Trophoblast cell (in vitro differentiated cells and primary cell): ENCODE measurements around the gene BAK1.

Experiments
- DNase-seq, 2 donors: peaks; one replicate each; pipeline ENCODE4 v3.0.0-alpha.2; 2016
- H2AFZ ChIP-seq: 2 replicates; pipeline ENCODE4 v1.6.1; 2013; ENCODE audit warnings: low read length, moderate library complexity, mild to moderate bottlenecking; ENCODE audit not compliant: insufficient read depth, poor library complexity
- H2AK5ac ChIP-seq: 2 replicates; pipeline ENCODE4 v1.6.1; 2013; ENCODE audit warnings: mild to moderate bottlenecking, low read length
- H2BK120ac ChIP-seq: 2 replicates; pipeline ENCODE4 v1.6.1; 2013; ENCODE audit warnings: low read length, mild to moderate bottlenecking, moderate library complexity; ENCODE audit not compliant: insufficient read depth, poor library complexity
- H2BK12ac ChIP-seq: 2 replicates; pipeline ENCODE4 v1.6.1; 2013; ENCODE audit warnings: mild to moderate bottlenecking, low read length, moderate library complexity
- H2BK5ac ChIP-seq: 2 replicates; pipeline ENCODE4 v1.6.1; 2013; ENCODE audit warnings: low read length, low read depth, moderate library complexity, mild to moderate bottlenecking; ENCODE audit not compliant: poor library complexity
- H3K14ac ChIP-seq: 2 replicates; pipeline ENCODE4 v1.6.1; 2013; ENCODE audit warnings: mild to moderate bottlenecking, low read length
- H3K18ac ChIP-seq: 2 replicates; pipeline ENCODE4 v1.6.1; 2013; ENCODE audit warnings: mild to moderate bottlenecking, low read length
- H3K23ac ChIP-seq: 2 replicates; pipeline ENCODE4 v1.6.1; 2013; ENCODE audit warnings: low read length
- H3K27ac ChIP-seq: 2 replicates; pipeline ENCODE4 v1.5.1; 2013; ENCODE audit warnings: low read depth, mild to moderate bottlenecking, inconsistent platforms, low read length, moderate library complexity
- H3K27me3 ChIP-seq: 2 replicates; pipeline ENCODE4 v1.6.1; 2013; ENCODE audit warnings: inconsistent platforms, mild to moderate bottlenecking, low read length, moderate library complexity; ENCODE audit not compliant: insufficient read depth
- H3K36me3 ChIP-seq, 2 experiments: 1 replicate in 1 of 2; 2 replicates in 1 of 2; pipeline ENCODE4 v1.6.1; 2013; ENCODE audit warnings: low read length in 2 of 2, mild to moderate bottlenecking in 2 of 2, moderate library complexity in 1 of 2; ENCODE audit not compliant: insufficient read depth in 2 of 2, control insufficient read depth in 1 of 2
- H3K4ac ChIP-seq: 2 replicates; pipeline ENCODE4 v1.6.1; 2013; ENCODE audit warnings: low read depth, mild to moderate bottlenecking, low read length, moderate library complexity
- H3K4me1 ChIP-seq, 2 experiments: 1 replicate in 1 of 2; 2 replicates in 1 of 2; pipeline ENCODE4 v1.6.1; 2013; ENCODE audit warnings: low read length in 2 of 2, mild to moderate bottlenecking in 2 of 2, moderate library complexity in 1 of 2; ENCODE audit not compliant: insufficient read depth in 2 of 2, control insufficient read depth in 1 of 2
- H3K4me2 ChIP-seq: 2 replicates; pipeline ENCODE4 v1.6.1; 2013; ENCODE audit warnings: inconsistent platforms, mild to moderate bottlenecking, low read length, moderate library complexity
- H3K4me3 ChIP-seq: 2 replicates; pipeline ENCODE4 v1.5.1; 2013; ENCODE audit warnings: mild to moderate bottlenecking, low read depth, low read length, inconsistent platforms
- H3K79me1 ChIP-seq: one replicate; pipeline ENCODE4 v1.6.1; 2013; ENCODE audit warnings: low read length
- H3K79me2 ChIP-seq: 2 replicates; pipeline ENCODE4 v1.6.1; 2013; ENCODE audit warnings: low read length, mild to moderate bottlenecking; ENCODE audit not compliant: control insufficient read depth, insufficient read depth, poor library complexity
- H3K9ac ChIP-seq: 2 replicates; pipeline ENCODE4 v1.6.1; 2013; ENCODE audit warnings: mild to moderate bottlenecking, low read length
- H3K9me3 ChIP-seq: 2 replicates; pipeline ENCODE4 v1.6.1; 2013; ENCODE audit warnings: low read depth, mild to moderate bottlenecking, control low read depth, inconsistent platforms, low read length; ENCODE audit not compliant: insufficient read depth
- H4K12ac ChIP-seq: 2 replicates; pipeline ENCODE4 v1.6.1; 2013; ENCODE audit warnings: low read depth, mild to moderate bottlenecking, low read length, moderate library complexity
- H4K8ac ChIP-seq: 2 replicates; pipeline ENCODE4 v1.6.1; 2013; ENCODE audit warnings: low read depth, mild to moderate bottlenecking, low read length, moderate library complexity
- H4K91ac ChIP-seq: one replicate; pipeline ENCODE4 v1.6.1; 2013; ENCODE audit warnings: low read depth, mild to moderate bottlenecking, low read length, moderate library complexity
- whole genome bisulfite sequencing: extraction: QIAGEN DNeasy Blood & Tissue Kit; methylation state at CpG from one replicate; pipeline ENCODE4 v1.1.7; 2013; ENCODE audit warnings: missing lambda C conversion rate; ENCODE audit not compliant: insufficient read length, insufficient coverage; ENCODE audit errors: extremely low coverage; 5-methylcytosine and 5-hydroxymethylcytosine counted together

BAK1 gene

GRCh38 chr6:33623895-33624381 lies 43.9 kb upstream of the BAK1 start:
- H2BK5ac ChIP-seq, result no peak overlapping the region
- no peak overlapping the region for H3K4me2 ChIP-seq
- DNase-seq, result no peak
- H2AK5ac ChIP-seq, result no peak overlapping the region
- H4K91ac ChIP-seq, result no peak overlapping the region
- no peak overlapping the region for H3K14ac ChIP-seq
- no peak overlapping the region for H2BK120ac ChIP-seq
- no peak overlapping the region for H3K4me3 ChIP-seq
- H3K4ac ChIP-seq, result no peak overlapping the region
- no peak overlapping the region for H4K12ac ChIP-seq
- peaks cover 0 to 12% of the 10 kb centered on the region in 2 experiments for H3K4me1 ChIP-seq
- no peak overlapping the region for H2AFZ ChIP-seq
- no peak overlapping the region for H3K18ac ChIP-seq
- H3K27me3 ChIP-seq, result peaks cover 4% of the 10 kb centered on the region
- H2BK12ac ChIP-seq, result no peak overlapping the region
- H3K9me3 ChIP-seq, result no peaks in the 10 kb centered on the region
- peaks cover 8% of the 10 kb centered on the region for H3K79me1 ChIP-seq
- peaks cover 0 to 3% of the 10 kb centered on the region in 2 experiments for H3K36me3 ChIP-seq
- H3K27ac ChIP-seq, result no peak overlapping the region
- no peak overlapping the region for H3K9ac ChIP-seq
- no peak overlapping the region for H4K8ac ChIP-seq
- WGBS, result no CpG with 5 or more reads among the region's 6 CpGs
- peaks cover 3% of the 10 kb centered on the region for H3K79me2 ChIP-seq
- no peak overlapping the region for H3K23ac ChIP-seq

- no peak overlapping the region for H3K23ac ChIP-seq
- H3K36me3 ChIP-seq, result peaks cover 0 to 3% of the 10 kb centered on the region in 2 experiments
- peaks cover 4% of the 10 kb centered on the region for H3K27me3 ChIP-seq
- H3K14ac ChIP-seq, result no peak overlapping the region
- no peak overlapping the region for H2BK5ac ChIP-seq
- no peak overlapping the region for H2AK5ac ChIP-seq
- WGBS, result no CpG with 5 or more reads among the region's 12 CpGs
- H3K79me1 ChIP-seq, result peaks cover 8% of the 10 kb centered on the region
- no peak overlapping the region for H2BK120ac ChIP-seq
- H4K8ac ChIP-seq, result no peak overlapping the region
- no peak overlapping the region for H3K27ac ChIP-seq
- no peak overlapping the region for H4K91ac ChIP-seq
- no peak overlapping the region for H2AFZ ChIP-seq
- H3K4me1 ChIP-seq, result peaks cover 0 to 12% of the 10 kb centered on the region in 2 experiments
- no peak overlapping the region for H3K18ac ChIP-seq
- H4K12ac ChIP-seq, result no peak overlapping the region
- no peak overlapping the region for H3K4me3 ChIP-seq
- no peak overlapping the region for H2BK12ac ChIP-seq
- H3K79me2 ChIP-seq, result peaks cover 3% of the 10 kb centered on the region
- peak overlapping the region; percentile 95 for H3K4me2 ChIP-seq
- DNase-seq, result peak; percentile 9 to 40
- H3K9me3 ChIP-seq, result no peaks in the 10 kb centered on the region
- H3K9ac ChIP-seq, result no peak overlapping the region
- H3K4ac ChIP-seq, result no peak overlapping the region
These were observed 42.7 kb upstream of the BAK1 start for GRCh38 chr6:33622456-33623431.

- Histone ChIP-seq H3K27me3 (peaks cover 4% of the 10 kb centered on the region), H2BK5ac (no peak overlapping the region), H2BK120ac (peak overlapping the region; percentile 54), H3K27ac (no peak overlapping the region), H3K23ac (no peak overlapping the region), H3K4ac (peak overlapping the region; percentile 20), H4K8ac (peak overlapping the region; percentile 44), H3K36me3 (peaks cover 0 to 3% of the 10 kb centered on the region in 2 experiments), H3K4me3 (peak overlapping the region; percentile 66), H2AK5ac (peak overlapping the region; percentile 61), H2BK12ac (no peak overlapping the region), H3K4me2 (peak overlapping the region; percentile 95), H3K79me1 (peaks cover 8% of the 10 kb centered on the region), H3K4me1 (peaks cover 0 to 12% of the 10 kb centered on the region in 2 experiments), H2AFZ (peak overlapping the region; percentile 50), H3K79me2 (peaks cover 3% of the 10 kb centered on the region), H4K12ac (peak overlapping the region; percentile 45), H4K91ac (peak overlapping the region; percentile 36), H3K18ac (peak overlapping the region; percentile 75), H3K9me3 (no peaks in the 10 kb centered on the region), H3K9ac (no peak overlapping the region), H3K14ac (peak overlapping the region; percentile 62)
- WGBS, result no CpG with 5 or more reads among the region's 39 CpGs
- peak in 1 of 2 donors; percentile 45 for DNase-seq
These were observed 41.8 kb upstream of the BAK1 start for GRCh38 chr6:33621711-33622388.
